Fibroblast of mammary gland (primary cell): ENCODE measurements around the gene CPZ.

Experiments used
- DNase-seq: peaks from one replicate; pipeline ENCODE4 v3.0.0-alpha.2; 2010; ENCODE audit warnings: low read depth
- H3K4me3 ChIP-seq: 2 replicates; pipeline ENCODE4 v1.5.1; 2011; ENCODE audit warnings: low read depth, mild to moderate bottlenecking, low read length, moderate library complexity; ENCODE audit not compliant: control insufficient read depth
- TF ChIP-seq, protein P1 (sequence below): conservative IDR thresholded peaks from 2 replicates; pipeline ENCODE4 v1.5.1; 2011; ENCODE audit warnings: low read depth, low read length, inconsistent platforms; ENCODE audit not compliant: control insufficient read depth, insufficient read depth

CPZ gene

DNA sequence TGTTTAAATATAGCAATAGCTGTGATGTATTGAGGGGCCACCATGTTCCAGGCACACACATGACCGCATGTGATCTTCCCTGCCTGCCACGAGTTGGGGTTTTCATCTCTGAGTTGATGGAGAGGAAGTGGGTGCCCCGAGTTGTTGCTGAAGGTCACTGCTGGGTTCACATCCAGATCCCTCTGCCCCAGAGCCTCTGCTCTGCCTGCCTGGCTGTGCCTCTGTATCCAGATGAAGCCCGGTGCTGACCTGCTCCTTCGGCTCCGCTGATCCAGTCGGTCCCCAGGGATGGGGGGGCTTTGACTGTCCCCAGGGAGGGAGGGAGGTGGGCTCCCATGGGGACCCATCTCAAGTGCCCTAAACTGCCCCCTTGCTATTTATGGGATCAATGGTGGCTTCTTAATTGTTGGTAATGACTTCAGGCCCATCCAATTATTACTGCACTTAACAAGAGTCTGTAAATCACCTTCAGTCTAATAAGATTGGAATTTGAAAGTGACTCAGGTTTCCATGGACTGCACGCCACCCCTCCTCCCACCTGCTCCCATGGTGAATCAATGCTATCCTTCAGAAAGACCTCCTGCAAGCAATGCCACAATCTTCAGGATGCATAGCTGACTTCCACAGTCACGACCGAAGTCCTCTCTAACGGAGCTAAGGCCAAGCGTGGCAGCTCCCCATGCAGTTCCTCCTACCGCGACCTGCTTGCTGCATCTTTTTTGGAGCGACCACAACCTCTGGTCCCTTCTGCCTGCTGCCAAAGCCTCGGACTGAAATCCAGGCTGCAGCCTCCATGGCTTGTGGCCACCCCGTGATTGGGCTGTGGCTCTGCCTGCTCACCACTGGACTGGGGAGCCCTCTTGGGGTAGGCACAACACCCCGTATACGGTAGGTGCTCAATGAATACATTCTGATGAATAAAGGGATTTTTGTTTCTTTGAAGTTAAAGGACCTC is 73.1 kb downstream of the CPZ start:
- H3K4me3 ChIP-seq = no peak overlapping the region
- DNase-seq = no peak
- TF ChIP-seq, protein P1, sequence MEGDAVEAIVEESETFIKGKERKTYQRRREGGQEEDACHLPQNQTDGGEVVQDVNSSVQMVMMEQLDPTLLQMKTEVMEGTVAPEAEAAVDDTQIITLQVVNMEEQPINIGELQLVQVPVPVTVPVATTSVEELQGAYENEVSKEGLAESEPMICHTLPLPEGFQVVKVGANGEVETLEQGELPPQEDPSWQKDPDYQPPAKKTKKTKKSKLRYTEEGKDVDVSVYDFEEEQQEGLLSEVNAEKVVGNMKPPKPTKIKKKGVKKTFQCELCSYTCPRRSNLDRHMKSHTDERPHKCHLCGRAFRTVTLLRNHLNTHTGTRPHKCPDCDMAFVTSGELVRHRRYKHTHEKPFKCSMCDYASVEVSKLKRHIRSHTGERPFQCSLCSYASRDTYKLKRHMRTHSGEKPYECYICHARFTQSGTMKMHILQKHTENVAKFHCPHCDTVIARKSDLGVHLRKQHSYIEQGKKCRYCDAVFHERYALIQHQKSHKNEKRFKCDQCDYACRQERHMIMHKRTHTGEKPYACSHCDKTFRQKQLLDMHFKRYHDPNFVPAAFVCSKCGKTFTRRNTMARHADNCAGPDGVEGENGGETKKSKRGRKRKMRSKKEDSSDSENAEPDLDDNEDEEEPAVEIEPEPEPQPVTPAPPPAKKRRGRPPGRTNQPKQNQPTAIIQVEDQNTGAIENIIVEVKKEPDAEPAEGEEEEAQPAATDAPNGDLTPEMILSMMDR = no peak

DNA sequence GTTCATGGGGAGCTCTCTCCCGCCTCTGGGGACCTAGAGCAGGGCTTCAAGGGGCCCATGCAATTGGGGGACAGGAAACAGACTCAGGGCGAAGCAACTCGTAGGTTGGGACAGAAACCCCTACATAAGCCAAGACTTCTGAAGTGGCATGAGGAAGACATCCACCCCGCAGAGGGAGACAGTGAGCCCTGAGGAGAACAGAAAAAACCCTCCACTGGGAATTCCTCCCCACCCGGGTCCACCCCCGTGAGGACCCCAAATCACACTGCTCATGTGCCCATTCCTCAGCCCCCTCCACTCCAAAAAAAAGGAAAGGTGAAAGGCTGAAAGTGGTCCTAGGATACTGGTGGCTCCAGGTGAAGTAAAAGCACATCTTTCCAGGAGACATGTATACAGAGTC is 74.0 kb downstream of the CPZ start:
- TF ChIP-seq, protein P1 = no peak

More for the DNA sequence above, 74.0 kb downstream of the CPZ start:
- DNase-seq = no peak
- H3K4me3 ChIP-seq = no peak overlapping the region
